GM23338 (cell line): ENCODE results near the gene GNB5. TPM values are rescaled to one million over a fixed set of nuclear protein-coding genes. Genes with fewer than 3 reads are reported as not detected.

Source experiments
- ATAC-seq: fragments of 200-7000 bp; cut with Tn5 transposase; 3 replicates; pipeline ENCODE4 v1.9.1; 2020
- DNase-seq: peaks from one replicate; pipeline ENCODE4 v3.0.0-alpha.2; 2015; ENCODE audit warnings: low spot score
- H2AFZ ChIP-seq: fragments of 200-600 bp; sonication (generic); 2 replicates; pipeline ENCODE4 v1.8.0; 2016; ENCODE audit warnings: antibody characterized with exemption, mild to moderate bottlenecking, moderate library complexity
- H3F3A ChIP-seq: fragments of 200-600 bp; sonication (generic); replicated peaks from 2 replicates; pipeline ENCODE4 v1.8.0; 2017; ENCODE audit warnings: antibody characterized with exemption, mixed run types, low read depth
- H3K27ac ChIP-seq: fragments of 200-600 bp; sonication (generic); 2 replicates; pipeline ENCODE4 v1.6.1; 2016; ENCODE audit warnings: low read depth
- H3K27me3 ChIP-seq: fragments of 200-600 bp; sonication (generic); 2 replicates; pipeline ENCODE4 v1.8.0; 2016; ENCODE audit warnings: mild to moderate bottlenecking, mixed run types, moderate library complexity; ENCODE audit not compliant: insufficient read depth
- H3K36me3 ChIP-seq: fragments of 200-600 bp; sonication (generic); 2 replicates; pipeline ENCODE4 v1.8.0; 2016; ENCODE audit warnings: mild to moderate bottlenecking; ENCODE audit not compliant: insufficient read depth
- H3K4me1 ChIP-seq: fragments of 200-600 bp; sonication (generic); 2 replicates; pipeline ENCODE4 v1.8.0; 2016; ENCODE audit warnings: mild to moderate bottlenecking, moderate library complexity; ENCODE audit not compliant: insufficient read depth
- H3K4me2 ChIP-seq: fragments of 200-600 bp; sonication (generic); 2 replicates; pipeline ENCODE4 v1.7.1; 2017; ENCODE audit warnings: mixed run types
- H3K4me3 ChIP-seq: fragments of 200-600 bp; sonication (generic); 2 replicates; pipeline ENCODE4 v1.6.1; 2016; ENCODE audit warnings: mixed run types
- H3K79me2 ChIP-seq: fragments of 200-600 bp; sonication (generic); replicated peaks from 2 replicates; pipeline ENCODE4 v1.8.0; 2017; ENCODE audit warnings: mild to moderate bottlenecking; ENCODE audit not compliant: insufficient read depth
- H3K9me2 ChIP-seq: fragments of 200-600 bp; sonication (generic); 2 replicates; pipeline ENCODE4 v1.8.0; 2017; ENCODE audit not compliant: insufficient read depth
- H4K20me1 ChIP-seq: fragments of 200-600 bp; sonication (generic); replicated peaks from 2 replicates; pipeline ENCODE4 v1.8.0; 2017; ENCODE audit warnings: mild to moderate bottlenecking; ENCODE audit not compliant: insufficient read depth
- H3K27ac Mint-ChIP-seq: 2 replicates; pipeline ENCODE4 v1.8.0; 2020; ENCODE audit warnings: inconsistent platforms, mild to moderate bottlenecking, moderate library complexity, mixed read lengths
- H3K27me3 Mint-ChIP-seq: 3 replicates; pipeline ENCODE4 v1.8.0; 2022; ENCODE audit warnings: low read depth, mild to moderate bottlenecking, moderate library complexity, mixed read lengths, inconsistent platforms; ENCODE audit not compliant: insufficient read depth, poor library complexity
- H3K36me3 Mint-ChIP-seq: 3 replicates; pipeline ENCODE4 v1.8.0; 2021; ENCODE audit warnings: low read depth, mild to moderate bottlenecking, inconsistent platforms, moderate library complexity, mixed read lengths
- H3K4me1 Mint-ChIP-seq: 3 replicates; pipeline ENCODE4 v1.8.0; 2020; ENCODE audit warnings: mild to moderate bottlenecking, inconsistent platforms, mixed read lengths
- H3K4me3 Mint-ChIP-seq: 3 replicates; pipeline ENCODE4 v1.8.0; 2021; ENCODE audit warnings: moderate library complexity, mild to moderate bottlenecking, inconsistent platforms, mixed read lengths
- H3K9me3 Mint-ChIP-seq: 3 replicates; pipeline ENCODE4 v1.8.0; 2020; ENCODE audit warnings: moderate library complexity, mild to moderate bottlenecking, inconsistent platforms, mixed read lengths
- CREB1 ChIP-seq: fragments of 250-450 bp; sonication (Bioruptor Pico); IDR thresholded peaks from 2 replicates; pipeline ENCODE4 v1.5.0; 2020; ENCODE audit warnings: low read depth, mild to moderate bottlenecking, moderate library complexity
- CTCF ChIP-seq, 2 experiments: fragments of 200-600 bp in 1 of 2; sonication (generic) in 1 of 2; conservative IDR thresholded peaks; 2 replicates each; pipeline versions ENCODE4 v1.5.1 to v1.6.1; 2016 to 2017; ENCODE audit warnings: antibody characterized with exemption in 2 of 2, low read depth in 2 of 2, mild to moderate bottlenecking in 2 of 2, moderate library complexity in 1 of 2
- EZH2 ChIP-seq: fragments of 200-600 bp; sonication (generic); IDR thresholded peaks from one replicate; pipeline ENCODE4 v1.8.0; 2017; ENCODE audit warnings: antibody characterized with exemption, mild to moderate bottlenecking, low read depth; ENCODE audit not compliant: unreplicated experiment
- EZH2phosphoT487 ChIP-seq: fragments of 200-600 bp; sonication (generic); IDR thresholded peaks from one replicate; pipeline ENCODE4 v1.8.1; 2018; ENCODE audit warnings: antibody characterized with exemption; ENCODE audit not compliant: unreplicated experiment
- JUNB ChIP-seq: IDR thresholded peaks from one replicate; pipeline ENCODE4 v1.6.1; 2016; ENCODE audit warnings: antibody characterized with exemption; ENCODE audit not compliant: unreplicated experiment
- NANOG ChIP-seq: IDR thresholded peaks from 2 replicates; pipeline ENCODE4 v1.6.1; 2016; ENCODE audit warnings: antibody characterized with exemption, borderline replicate concordance
- POLR2AphosphoS5 ChIP-seq: IDR thresholded peaks from 2 replicates; pipeline ENCODE4 v1.6.1; 2016; ENCODE audit warnings: antibody characterized with exemption, low read depth
- REST ChIP-seq: IDR thresholded peaks from one replicate; pipeline ENCODE4 v1.6.1; 2018; ENCODE audit warnings: antibody characterized with exemption; ENCODE audit not compliant: unreplicated experiment
- ZNF114 ChIP-seq: fragments of 250-450 bp; sonication (Bioruptor Pico); IDR thresholded peaks from 2 replicates; pipeline ENCODE4 v1.5.0; 2020; ENCODE audit warnings: mild to moderate bottlenecking, moderate library complexity
- ZNF331 ChIP-seq: fragments of 250-450 bp; sonication (Bioruptor Pico); IDR thresholded peaks from 2 replicates; pipeline ENCODE4 v1.5.0; 2020; ENCODE audit warnings: low read depth, mild to moderate bottlenecking, moderate library complexity
- ZNF462 ChIP-seq: fragments of 250-450 bp; sonication (Bioruptor Pico); IDR thresholded peaks from 2 replicates; pipeline ENCODE4 v1.5.0; 2020; ENCODE audit warnings: mild to moderate bottlenecking, moderate library complexity
- polyA plus RNA-seq: library from polyadenylated mRNA; unstranded; fragments of >200 nt; fragmentation: Nextera tagmentation; extraction: Ambion mirVana; gene quantifications from 2 replicates; pipeline ENCODE4 v1.2.1, GENCODE V29; 2016
- total RNA-seq: library from RNA; depleted of rRNA; stranded (reverse); fragments of >200 nt; shearing (Covaris generic); gene quantifications from 2 replicates; pipeline ENCODE4 v1.2.3, GENCODE V29; 2014
- TF ChIP-seq, protein P1 (sequence below): IDR thresholded peaks from 2 replicates; pipeline ENCODE4 v1.6.1; 2016; ENCODE audit warnings: antibody characterized with exemption

Gene GNB5
- total and polyA plus RNA-seq, 2 experiments from 2014 or later, result 23.0 to 40.8 TPM

- no peak overlapping the region for H3K4me2 ChIP-seq
- DNase-seq (no peak), ATAC-seq (no peak)
- H3K4me3 ChIP-seq, result no peak overlapping the region
- peaks cover 15% of the 10 kb centered on the region for H3K4me1 ChIP-seq
- Mint-ChIP-seq H3K4me1 (peaks cover 8% of the 10 kb centered on the region), H3K36me3 (peaks cover 28% of the 10 kb centered on the region), H3K9me3 (no peaks in the 10 kb centered on the region), H3K4me3 (no peak overlapping the region), H3K27me3 (peaks cover 4% of the 10 kb centered on the region), H3K27ac (no peak overlapping the region)
- no peaks in the 10 kb centered on the region for H3K9me2 ChIP-seq
- H3K36me3 ChIP-seq, result peaks cover 7% of the 10 kb centered on the region; the same call in 1 of the 2 replicates
- no peak for TF ChIP-seq REST
- TF ChIP-seq, protein P1, sequence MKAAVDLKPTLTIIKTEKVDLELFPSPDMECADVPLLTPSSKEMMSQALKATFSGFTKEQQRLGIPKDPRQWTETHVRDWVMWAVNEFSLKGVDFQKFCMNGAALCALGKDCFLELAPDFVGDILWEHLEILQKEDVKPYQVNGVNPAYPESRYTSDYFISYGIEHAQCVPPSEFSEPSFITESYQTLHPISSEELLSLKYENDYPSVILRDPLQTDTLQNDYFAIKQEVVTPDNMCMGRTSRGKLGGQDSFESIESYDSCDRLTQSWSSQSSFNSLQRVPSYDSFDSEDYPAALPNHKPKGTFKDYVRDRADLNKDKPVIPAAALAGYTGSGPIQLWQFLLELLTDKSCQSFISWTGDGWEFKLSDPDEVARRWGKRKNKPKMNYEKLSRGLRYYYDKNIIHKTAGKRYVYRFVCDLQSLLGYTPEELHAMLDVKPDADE, result no peak
- TF ChIP-seq CREB1 (CRISPR knock-in tag), result no peak
- TF ChIP-seq CTCF (conservative IDR thresholded peaks at IDR 0.05; ENCODE audit: low read depth in 2 of 2), result no peak
- TF ChIP-seq ZNF331, result no peak
- no peak for TF ChIP-seq NANOG
- no peak for TF ChIP-seq POLR2AphosphoS5
- no peak for TF ChIP-seq ZNF114
- no peak for TF ChIP-seq ZNF462 (CRISPR knock-in tag)
- TF ChIP-seq EZH2, result no peak
- TF ChIP-seq EZH2phosphoT487, result no peak
- no peak for TF ChIP-seq JUNB
- no peak overlapping the region for H2AFZ ChIP-seq
- H3F3A ChIP-seq, result no peaks in the 10 kb centered on the region
- 0 out of 2 replicates have a peak, but pooled peaks cover 5% of the 10 kb centered on the region for H4K20me1 ChIP-seq
- H3K79me2 ChIP-seq, result no peaks in the 10 kb centered on the region
- H3K27ac ChIP-seq, result no peak overlapping the region
- H3K27me3 ChIP-seq, result no peaks in the 10 kb centered on the region
Observed at GRCh38 chr15:52206446-52206845, 15.3 kb upstream of the GNB5 start.
